GM19328 (cell line): Measurements from ENCODE around the gene SUFU.

ENCODE experiments used
- ATAC-seq: cut with Tn5 transposase; IDR thresholded peaks from one replicate; pipeline ENCODE4 v1.9.1; 2021; ENCODE audit warnings: mild to moderate bottlenecking, moderate library complexity; ENCODE audit not compliant: unreplicated experiment

The SUFU gene

DNA sequence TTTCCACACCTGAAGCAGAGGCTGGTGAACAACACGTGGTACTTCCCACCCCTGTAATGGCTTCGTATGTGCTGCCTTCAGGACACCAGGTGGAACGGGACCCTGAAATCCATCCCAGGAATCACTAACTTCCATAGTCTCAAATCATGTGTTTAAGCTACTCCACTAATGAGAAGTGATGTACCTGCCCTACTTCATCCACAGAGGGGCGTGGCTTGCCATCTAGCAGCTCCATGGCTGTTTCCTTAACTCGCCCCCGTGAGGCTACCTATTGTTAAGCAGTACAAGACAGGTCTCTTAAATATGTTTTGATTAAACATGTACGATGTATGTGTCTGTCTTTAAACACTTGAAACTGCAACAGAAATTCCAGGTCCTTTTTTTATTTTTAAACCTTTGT is 178.6 kb downstream of the SUFU start:
- ATAC-seq = no peak

GRCh38 chr10:102682981-102683380 is 179.2 kb downstream of the SUFU start:
- no peak for ATAC-seq
